ENCODE data around the gene CEP170.
"Not testable (repeated sequence)": the region's sequence is repeated elsewhere in the genome, so short reads cannot be mapped to it uniquely, and the experiment has no call there.

CEP170 gene

GRCh38 chr1:243150906-243151305 is 104.2 kb downstream of the CEP170 start:
- not testable (repeated sequence) for DNase-seq

GRCh38 chr1:243149120-243149519 is 106.0 kb downstream of the CEP170 start:
- DNase-seq: not testable (repeated sequence)

DNA sequence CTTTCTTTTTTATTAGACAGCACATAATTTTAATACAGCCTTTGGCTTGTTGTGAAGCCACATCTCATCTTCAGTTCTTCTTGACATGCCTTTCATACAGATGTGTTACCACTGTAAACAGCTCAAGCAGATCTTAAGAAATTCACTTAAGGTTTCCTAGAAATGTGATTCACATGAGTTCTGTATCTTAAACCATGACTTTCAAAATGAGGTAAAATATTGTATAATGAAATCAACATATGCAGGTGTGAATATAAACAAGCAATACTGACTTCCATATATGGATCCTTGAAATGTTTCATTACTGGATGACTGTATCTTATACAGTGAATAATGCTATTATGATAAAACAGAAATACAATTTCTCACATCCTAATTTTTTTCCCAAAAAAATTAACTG is 107.7 kb downstream of the CEP170 start:
- DNase-seq: not testable (repeated sequence)

GRCh38 chr1:243140498-243140897 is 114.6 kb downstream of the CEP170 start:
- not testable (repeated sequence) for DNase-seq

- not testable (repeated sequence) for DNase-seq
These were observed 132.1 kb downstream of the CEP170 start for GRCh38 chr1:243122876-243123409.

GRCh38 chr1:243121939-243122338 is 133.1 kb downstream of the CEP170 start:
- DNase-seq: not testable (repeated sequence)

GRCh38 chr1:243118601-243119322 is 136.3 kb downstream of the CEP170 start:
- not testable (repeated sequence) for DNase-seq

DNA sequence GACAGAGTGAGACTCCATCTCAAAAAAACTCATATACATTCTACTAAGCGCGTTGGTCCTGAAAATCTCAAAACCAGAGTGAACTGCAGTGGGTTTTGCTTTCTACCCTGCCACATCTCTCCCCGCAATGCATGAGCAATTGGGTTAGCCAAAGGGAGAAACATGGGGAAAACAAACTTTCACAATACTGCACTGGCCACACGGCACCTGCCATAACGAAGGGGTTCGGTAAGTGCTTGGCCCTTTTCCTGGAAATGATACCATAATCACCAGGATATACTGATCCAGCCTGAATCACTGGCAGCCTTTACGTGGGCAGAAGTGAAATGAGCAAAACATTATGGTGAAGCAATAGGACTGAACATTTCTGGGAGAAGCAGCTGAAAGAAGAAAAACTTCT is 138.9 kb downstream of the CEP170 start:
- DNase-seq: not testable (repeated sequence)

GRCh38 chr1:243114769-243115168 is 140.3 kb downstream of the CEP170 start:
- not testable (repeated sequence) for DNase-seq

GRCh38 chr1:243114059-243114713 is 140.9 kb downstream of the CEP170 start:
- DNase-seq: not testable (repeated sequence)

GRCh38 chr1:243107171-243107570 is 147.9 kb downstream of the CEP170 start:
- DNase-seq: not testable (repeated sequence)

- not testable (repeated sequence) for DNase-seq
These were observed 149.3 kb downstream of the CEP170 start for GRCh38 chr1:243105652-243106332.

DNA sequence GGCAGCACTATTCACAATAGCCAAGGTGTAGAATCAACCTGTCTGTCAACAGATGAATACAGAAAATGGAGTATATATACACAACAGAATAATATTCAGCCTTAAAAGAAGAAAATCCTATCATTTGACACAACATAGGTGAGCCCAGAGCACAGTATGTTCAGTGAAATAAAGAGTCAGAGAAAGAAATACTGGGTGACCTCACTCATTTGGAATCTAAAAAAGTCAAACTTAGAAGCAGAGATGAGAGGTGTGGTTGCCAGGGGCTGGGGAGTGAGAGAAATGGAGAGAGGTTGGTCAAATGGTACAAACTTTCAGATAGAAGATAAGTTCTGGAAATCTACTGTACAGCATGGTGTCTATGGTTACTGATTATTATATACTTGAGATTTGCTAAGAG is 150.0 kb downstream of the CEP170 start:
- DNase-seq: not testable (repeated sequence)

GRCh38 chr1:243104452-243104851 is 150.6 kb downstream of the CEP170 start:
- DNase-seq: not testable (repeated sequence)

DNA sequence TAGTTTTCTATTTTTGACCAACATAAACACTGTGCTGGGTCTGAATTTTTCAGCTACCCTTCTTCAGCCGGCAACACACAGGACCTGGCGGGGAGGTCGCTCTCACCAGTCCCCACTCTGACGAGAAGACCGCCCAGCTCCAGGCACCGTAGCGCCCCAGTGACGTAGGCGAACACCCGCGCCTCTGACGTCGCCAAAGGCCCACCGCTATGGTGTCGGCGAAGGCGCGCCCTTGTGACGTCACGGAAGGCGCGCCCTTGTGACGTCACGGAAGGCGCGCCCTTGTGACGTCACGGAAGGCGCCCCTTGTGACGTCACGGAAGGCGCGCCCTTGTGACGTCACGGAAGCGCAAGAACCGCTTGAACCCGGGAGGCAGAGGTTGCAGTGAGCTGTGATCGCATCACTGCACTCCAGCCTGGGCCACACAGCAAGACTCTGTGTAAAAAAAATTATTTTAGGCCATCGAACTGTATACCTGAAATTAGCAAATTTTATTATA is 153.5 kb downstream of the CEP170 start:
- DNase-seq: peak; percentile 19

GRCh38 chr1:243087368-243087767 is 167.7 kb downstream of the CEP170 start:
- DNase-seq: not testable (repeated sequence)
